OCI-LY3 (cell line): Measurements from ENCODE around the gene TMEM127.
A peak's percentile ranks its signal among the peaks of the same experiment; 100 is the strongest.
"Not testable (repeated sequence)": the region's sequence is repeated elsewhere in the genome, so short reads cannot be mapped to it uniquely, and the experiment has no call there.

Experiments
- H2AFZ ChIP-seq: fragments of 200-600, 300-600 bp; shearing (Covaris generic); 2 replicates; pipeline ENCODE4 v1.6.0; 2014; ENCODE audit warnings: antibody characterized with exemption, low read depth, low read length
- H3K27ac ChIP-seq: fragments of 200-600, 300-600 bp; sonication (generic); 2 replicates; pipeline ENCODE4 v1.5.1; 2014; ENCODE audit warnings: mild to moderate bottlenecking, low read length, moderate library complexity, mixed read lengths
- H3K27me3 ChIP-seq: fragments of 200-600, 300-600 bp; sonication (generic); 2 replicates; pipeline ENCODE4 v1.6.1; 2014; ENCODE audit warnings: low read depth, low read length, mixed read lengths
- H3K36me3 ChIP-seq: fragments of 200-600, 300-600 bp; sonication (generic); replicated peaks from 2 replicates; pipeline ENCODE3; 2014; ENCODE audit warnings: low read depth, low read length, mixed read lengths
- H3K4me1 ChIP-seq: fragments of 300-600, 200-600 bp; sonication (generic); 2 replicates; pipeline ENCODE4 v1.6.1; 2014; ENCODE audit warnings: low read length, mixed read lengths
- H3K4me2 ChIP-seq: fragments of 200-600, 300-600 bp; sonication (generic); 2 replicates; pipeline ENCODE4 v1.6.1; 2014; ENCODE audit warnings: low read length, mixed read lengths
- H3K4me3 ChIP-seq: fragments of 300-600, 200-600 bp; sonication (generic); 2 replicates; pipeline ENCODE4 v1.5.1; 2014; ENCODE audit warnings: antibody characterized with exemption, mild to moderate bottlenecking, low read length, moderate library complexity
- H3K79me2 ChIP-seq: fragments of 300-600, 200-600 bp; shearing (Covaris generic); 2 replicates; pipeline ENCODE4 v1.6.1; 2014; ENCODE audit warnings: mild to moderate bottlenecking, low read length, mixed read lengths
- H3K9ac ChIP-seq: fragments of 300-600, 200-600 bp; shearing (Covaris generic); 2 replicates; pipeline ENCODE4 v1.6.0; 2014; ENCODE audit warnings: mild to moderate bottlenecking, low read length, moderate library complexity
- H3K9me3 ChIP-seq: fragments of 200-600, 300-600 bp; shearing (Covaris generic); 2 replicates; pipeline ENCODE4 v1.6.1; 2014; ENCODE audit warnings: low read length, mixed read lengths; ENCODE audit not compliant: insufficient read depth
- H4K20me1 ChIP-seq: fragments of 200-600, 300-600 bp; sonication (generic); 2 replicates; pipeline ENCODE4 v1.6.1; 2016; ENCODE audit warnings: low read length, mixed read lengths; ENCODE audit not compliant: insufficient read depth
- CTCF ChIP-seq: fragments of 200-600, 300-600 bp; sonication (generic); IDR thresholded peaks from 2 replicates; pipeline ENCODE4 v1.5.1; 2014; ENCODE audit warnings: antibody characterized with exemption, low read length, low read depth
- EZH2phosphoT487 ChIP-seq: fragments of 200-600 bp; shearing (Covaris generic); IDR thresholded peaks from 2 replicates; pipeline ENCODE4 v1.6.1; 2018; ENCODE audit warnings: antibody characterized with exemption, mixed run types, low read depth

The TMEM127 gene

DNA sequence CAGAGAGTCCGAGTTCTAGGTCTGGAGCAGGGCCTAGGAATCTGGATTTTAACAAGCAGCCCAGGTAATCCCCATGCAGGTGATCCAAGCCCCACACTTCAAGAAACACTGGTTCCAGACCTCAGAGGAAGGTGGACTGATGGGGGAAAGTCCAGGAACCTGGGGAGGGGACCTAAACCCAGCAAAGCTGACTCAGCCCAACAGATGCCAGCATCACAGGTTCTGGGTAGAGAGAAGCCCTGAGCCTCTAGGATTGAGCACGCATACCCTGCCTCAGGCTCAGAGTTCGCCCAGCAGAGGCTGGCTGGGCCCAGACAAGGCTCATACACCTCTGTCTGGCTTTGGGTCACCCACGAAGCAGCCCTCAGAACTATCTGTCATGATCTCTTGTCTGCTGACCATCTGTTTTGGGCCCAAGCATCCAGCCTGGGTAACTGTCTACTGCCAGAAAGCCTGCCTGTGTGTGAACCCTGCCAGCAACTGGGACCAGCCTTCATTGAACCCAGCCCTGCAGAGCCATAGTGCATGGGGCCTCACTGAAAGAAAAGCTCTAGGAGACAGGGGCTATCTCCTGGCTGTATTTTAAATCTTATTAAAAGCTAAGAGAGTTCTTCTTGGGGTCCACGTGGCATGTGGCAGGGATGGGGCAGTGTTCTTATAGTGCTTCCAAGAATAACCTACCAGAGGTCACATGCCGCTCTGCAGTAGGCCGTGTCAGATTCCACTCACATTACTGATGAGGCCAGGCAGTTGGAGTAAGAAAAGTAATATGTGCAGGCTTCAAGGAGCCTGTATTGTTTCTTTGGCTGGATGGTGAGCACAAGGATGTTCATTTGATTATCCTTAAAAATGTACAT lies 7.4 kb downstream of the TMEM127 start:
- Histone ChIP-seq H3K4me3 (no peak overlapping the region), H4K20me1 (peaks cover 15% of the 10 kb centered on the region), H3K4me2 (no peak overlapping the region), H3K27me3 (no peaks in the 10 kb centered on the region), H3K27ac (no peak overlapping the region), H3K79me2 (peaks cover 17% of the 10 kb centered on the region), H3K4me1 (peaks cover 5% of the 10 kb centered on the region), H3K9ac (no peak overlapping the region), H3K36me3 (peaks cover 19% of the 10 kb centered on the region), H2AFZ (no peak overlapping the region), H3K9me3 (no peaks in the 10 kb centered on the region)
- TF ChIP-seq EZH2phosphoT487 (no peak), CTCF (no peak)

DNA sequence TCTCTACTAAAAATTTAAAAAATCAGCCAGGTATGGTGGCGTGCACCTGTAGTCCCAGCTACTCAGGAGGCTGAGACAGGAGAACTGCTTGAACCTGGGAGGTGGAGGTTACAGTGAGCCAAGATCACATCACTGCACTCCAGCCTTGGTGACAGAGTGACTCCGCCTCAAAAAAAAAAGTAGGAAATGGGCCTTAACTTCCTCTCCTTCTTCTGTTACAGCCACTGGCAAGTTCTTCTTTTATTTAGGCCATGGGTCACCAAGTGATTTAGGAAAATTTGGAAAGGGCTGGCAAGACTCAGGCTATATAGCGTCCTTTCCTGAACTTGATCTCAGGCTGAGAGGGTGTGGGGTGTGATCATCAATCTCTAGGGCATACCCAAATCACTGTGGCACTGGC lies 8.1 kb downstream of the TMEM127 start:
- peaks cover 18% of the 10 kb centered on the region for H3K36me3 ChIP-seq
- H3K9me3 ChIP-seq, H3K27ac ChIP-seq, H3K4me2 ChIP-seq, H3K4me3 ChIP-seq, H3K9ac ChIP-seq, H3K27me3 ChIP-seq, H3K4me1 ChIP-seq, H2AFZ ChIP-seq: not testable (repeated sequence)
- H4K20me1 ChIP-seq = peaks cover 15% of the 10 kb centered on the region
- peaks cover 16% of the 10 kb centered on the region for H3K79me2 ChIP-seq

GRCh38 chr2:96256611-96257113 lies 9.1 kb downstream of the TMEM127 start:
- no peak overlapping the region for H3K9ac ChIP-seq
- no peaks in the 10 kb centered on the region for H3K9me3 ChIP-seq
- H3K27ac ChIP-seq = 0 out of 2 replicates have a peak overlapping the region, but pooled peaks have one; percentile 20
- TF ChIP-seq CTCF (no peak), EZH2phosphoT487 (no peak)
- peaks cover 16% of the 10 kb centered on the region for H3K79me2 ChIP-seq
- H3K36me3 ChIP-seq = peaks cover 18% of the 10 kb centered on the region
- H2AFZ ChIP-seq = no peak overlapping the region
- H3K4me3 ChIP-seq = no peak overlapping the region
- peaks cover 15% of the 10 kb centered on the region for H4K20me1 ChIP-seq
- no peaks in the 10 kb centered on the region for H3K27me3 ChIP-seq
- H3K4me1 ChIP-seq = peaks cover 5% of the 10 kb centered on the region
- H3K4me2 ChIP-seq = peak overlapping the region; percentile 44

GRCh38 chr2:96254571-96254970 lies 11.2 kb downstream of the TMEM127 start:
- H3K9ac ChIP-seq = no peak overlapping the region
- peaks cover 5% of the 10 kb centered on the region for H3K4me1 ChIP-seq
- H3K36me3 ChIP-seq = peaks cover 14% of the 10 kb centered on the region
- no peaks in the 10 kb centered on the region for H3K27me3 ChIP-seq
- H3K4me3 ChIP-seq = no peak overlapping the region
- H3K4me2 ChIP-seq = no peak overlapping the region
- H3K27ac ChIP-seq = no peak overlapping the region
- no peak overlapping the region for H2AFZ ChIP-seq
- H3K79me2 ChIP-seq = peaks cover 14% of the 10 kb centered on the region
- H4K20me1 ChIP-seq = peaks cover 9% of the 10 kb centered on the region
- H3K9me3 ChIP-seq = no peaks in the 10 kb centered on the region
- TF ChIP-seq EZH2phosphoT487 (no peak), CTCF (no peak)
